ENCODE data around the gene KRT20. TPM values are rescaled to one million over a fixed set of nuclear protein-coding genes. Genes with fewer than 3 reads are reported as not detected.

Gene KRT20
- total RNA-seq, 1 experiment from 2014 or later, result not detected

DNA sequence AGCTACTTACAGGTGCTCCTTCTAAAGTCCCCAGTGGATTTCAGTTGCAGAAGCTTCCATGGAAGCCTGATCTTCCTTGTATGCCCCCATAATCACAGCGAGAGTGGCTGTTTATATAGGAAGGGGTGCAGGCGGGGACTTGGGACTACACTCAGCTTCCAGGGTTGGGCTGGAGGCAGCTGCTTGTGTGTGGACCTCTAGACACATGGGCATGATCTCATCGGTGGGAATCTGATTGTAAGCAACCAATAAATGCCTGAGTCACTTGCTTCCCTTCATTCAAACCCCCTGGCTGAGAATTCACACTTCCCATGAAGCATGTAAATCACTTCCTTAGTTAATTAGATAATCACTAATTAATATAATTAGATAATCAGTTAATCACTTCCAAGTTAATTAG is 1.0 kb upstream of the KRT20 start:
- Histone ChIP-seq H3K18ac (ENCODE audit: insufficient read length, low read depth, low read length) (no peak overlapping the region), H2BK15ac (ENCODE audit: low read depth, low read length) (no peak overlapping the region), H2BK5ac (ENCODE audit: insufficient read length, low read length) (no peak overlapping the region), H3K56ac (ENCODE audit: insufficient read length, low read depth, low read length) (no peak overlapping the region), H3K27ac (ENCODE audit: insufficient read length, low read depth, low read length) (no peak overlapping the region), H3K4ac (ENCODE audit: low read depth, low read length) (no peak overlapping the region), H3K79me2 (ENCODE audit: insufficient read depth, low read length) (no peaks in the 10 kb centered on the region), H3K4me1 (ENCODE audit: insufficient read depth, low read length) (no peaks in the 10 kb centered on the region), H3K9ac (ENCODE audit: extremely low read depth, insufficient read length, low read length) (no peak overlapping the region), H3K23ac (ENCODE audit: insufficient read length, low read depth, low read length) (no peak overlapping the region), H3T11ph (ENCODE audit: low read length) (no peak overlapping the region), H2AFZ (ENCODE audit: low read length) (no peak overlapping the region), H2BK20ac (ENCODE audit: low read depth, low read length, poor library complexity, severe bottlenecking) (no peak overlapping the region), H4K8ac (replicated peaks; ENCODE audit: insufficient read length, low read depth, low read length) (no peak overlapping the region), H3K79me1 (ENCODE audit: insufficient read depth, low read depth, low read length, poor library complexity, severe bottlenecking) (no peaks in the 10 kb centered on the region), H3K14ac (ENCODE audit: insufficient read depth, low read length) (no peak overlapping the region), H2AK5ac (ENCODE audit: insufficient read length, low read length) (no peak overlapping the region), H3K9me3 (ENCODE audit: control insufficient read depth, low read depth, low read length) (no peaks in the 10 kb centered on the region), H4K91ac (ENCODE audit: insufficient read length, low read depth, low read length) (no peak overlapping the region), H4K20me1 (ENCODE audit: control insufficient read depth, insufficient read depth, insufficient read length) (no peaks in the 10 kb centered on the region), H3K27me3 (ENCODE audit: insufficient read depth, low read length) (no peaks in the 10 kb centered on the region), H3K4me2 (ENCODE audit: insufficient read depth, insufficient read length, low read length) (no peak overlapping the region), H2BK120ac (ENCODE audit: low read depth, low read length, poor library complexity, severe bottlenecking) (no peak overlapping the region), H2BK12ac (ENCODE audit: insufficient read length, low read depth, low read length) (no peak overlapping the region), H3K23me2 (ENCODE audit: insufficient read length, low read depth, low read length, poor library complexity, severe bottlenecking) (no peaks in the 10 kb centered on the region), H4K5ac (ENCODE audit: insufficient read length, low read depth, low read length) (no peak overlapping the region)
- H3K4me1 Mint-ChIP-seq, result no peaks in the 10 kb centered on the region
- no peak overlapping the region for H3K27ac Mint-ChIP-seq
- WGBS (ENCODE audit: extremely low coverage, insufficient read length, low lambda C conversion rate), result no CpG with 5 or more reads among the region's 3 CpGs
- H3K27me3 Mint-ChIP-seq (ENCODE audit: low read depth), result peaks cover 11% of the 10 kb centered on the region
- no peak overlapping the region for H3K4me3 Mint-ChIP-seq
- TF ChIP-seq CTCF (conservative IDR thresholded peaks at IDR 0.05), result no peak
- DNase-seq, result no peak
- H3K36me3 Mint-ChIP-seq (ENCODE audit: insufficient read depth in 1 of 3, low read depth in 3 of 3), result no peaks in the 10 kb centered on the region
- H3K9me3 Mint-ChIP-seq, result no peaks in the 10 kb centered on the region

All from H9 (cell line).